Measurements from ENCODE around the gene PPM1M. TPM values are rescaled to one million over a fixed set of nuclear protein-coding genes. Genes with fewer than 3 reads are reported as not detected.

PPM1M gene
- total and polyA plus RNA-seq, 12 donors = 5.2 to 17.6 (median 7.9) TPM

GRCh38 chr3:52242039-52242438 is 3.5 kb upstream of the PPM1M start:
- DNase-seq (no peak), ATAC-seq (no peak)
- Histone ChIP-seq H3K4me1 (peaks cover 17 to 69% (median 44%) of the 10 kb centered on the region in 9 donors), H3K27ac (no peak overlapping the region), H3K36me3 (no peaks in the 10 kb centered on the region), H3K27me3 (no peaks in the 10 kb centered on the region), H3K4me3 (no peak overlapping the region), H3K9me3 (peaks cover 0 to 6% (median 0%) of the 10 kb centered on the region in 11 donors)
- 84 to 86% methylated on average over 1 of the region's 1 CpG for WGBS, 2 donors
- intact Hi-C loops (cut with DNase I) = loop anchor here in 1 of 10 donors (5.0 kb wide), 1 partner anchor 35 kb away; the partner anchor contains the start of gene WDR82
- no peak for TF ChIP-seq CTCF (IDR thresholded peaks at IDR 0.05)

GRCh38 chr3:52243791-52244628 is 1.5 kb upstream of the PPM1M start:
- TF ChIP-seq CTCF (IDR thresholded peaks at IDR 0.05) = no peak
- Histone ChIP-seq H3K27me3 (no peaks in the 10 kb centered on the region), H3K27ac (peak overlapping the region in 7 of 10 donors; percentile 18 to 97 (median 88)), H3K4me3 (peak overlapping the region in 3 of 10 donors; percentile 65 to 71 (median 67)), H3K9me3 (peaks cover 0 to 6% (median 0%) of the 10 kb centered on the region in 11 donors), H3K36me3 (peaks cover 0 to 14% (median 0%) of the 10 kb centered on the region in 9 donors), H3K4me1 (peaks cover 7 to 71% (median 28%) of the 10 kb centered on the region in 9 donors)
- ATAC-seq (peak in 7 of 8 donors; percentile 0 to 30 (median 13)), DNase-seq (peak in 1 of 2 donors; percentile 32)
- intact Hi-C loops (cut with DNase I) = loop anchor here in 1 of 10 donors (5.0 kb wide), 1 partner anchor 33 kb away; the partner anchor contains the start of gene WDR82
- WGBS, 2 donors = 84 to 87% methylated on average over 9 of the region's 9 CpGs

- intact Hi-C loops (cut with DNase I) = no loop called here
- peak overlapping the region in 9 of 10 donors; percentile 74 to 97 (median 88) for H3K27ac ChIP-seq
- peaks cover 0 to 6% (median 0%) of the 10 kb centered on the region in 11 donors for H3K9me3 ChIP-seq
- ATAC-seq (peak in 4 of 8 donors; percentile 1 to 7 (median 5)), DNase-seq (no peak)
- peaks cover 0 to 36% (median 1%) of the 10 kb centered on the region in 9 donors for H3K36me3 ChIP-seq
- 49% methylated on average over 8 of the region's 8 CpGs for WGBS, 2 donors
- H3K4me3 ChIP-seq = peak overlapping the region; percentile 33 to 71 (median 64)
- H3K27me3 ChIP-seq = no peaks in the 10 kb centered on the region
- H3K4me1 ChIP-seq = peaks cover 7 to 54% (median 15%) of the 10 kb centered on the region in 9 donors
- no peak for TF ChIP-seq CTCF (IDR thresholded peaks at IDR 0.05)
Measured at GRCh38 chr3:52246264-52246620, 683 bp downstream of the PPM1M start.

GRCh38 chr3:52246728-52247408 is 1.3 kb downstream of the PPM1M start:
- DNase-seq (peak in 1 of 2 donors; percentile 4), ATAC-seq (peak in 2 of 8 donors; percentile 4 to 28)
- Histone ChIP-seq H3K36me3 (peaks cover 0 to 42% (median 6%) of the 10 kb centered on the region in 9 donors), H3K27ac (peak overlapping the region in 9 of 10 donors; percentile 74 to 97 (median 88)), H3K9me3 (peaks cover 0 to 6% (median 0%) of the 10 kb centered on the region in 11 donors), H3K27me3 (no peaks in the 10 kb centered on the region), H3K4me1 (peaks cover 7 to 60% (median 17%) of the 10 kb centered on the region in 9 donors), H3K4me3 (peak overlapping the region in 9 of 10 donors; percentile 54 to 71 (median 65))
- no peak for TF ChIP-seq CTCF (IDR thresholded peaks at IDR 0.05)
- intact Hi-C loops (cut with DNase I) = no loop called here
- 84 to 87% methylated on average over 14 of the region's 14 CpGs for WGBS, 2 donors
